ENCODE data around the gene S100PBP. TPM values are rescaled to one million over a fixed set of nuclear protein-coding genes. Genes with fewer than 3 reads are reported as not detected.
"Not testable (repeated sequence)": the region's sequence is repeated elsewhere in the genome, so short reads cannot be mapped to it uniquely, and the experiment has no call there.

S100PBP gene
- total RNA-seq, 1 donor, result 46.6 TPM

- no peak for DNase-seq (ENCODE audit: low read depth)
Observed at GRCh38 chr1:32784817-32785216, 32.6 kb upstream of the S100PBP start.

GRCh38 chr1:32786856-32787255 lies 30.6 kb upstream of the S100PBP start:
- no peak for DNase-seq (ENCODE audit: low read depth)
- peak; percentile 15 for TF ChIP-seq CTCF (IDR thresholded peaks at IDR 0.05; ENCODE audit: insufficient read depth, low read depth, low read length)
- H3K4me3 ChIP-seq (ENCODE audit: low read depth, low read length), result no peak overlapping the region

More at GRCh38 chr1:32784817-32785216, 32.6 kb upstream of the S100PBP start:
- no peak for TF ChIP-seq CTCF (IDR thresholded peaks at IDR 0.05; ENCODE audit: insufficient read depth, low read depth, low read length)
- no peak overlapping the region for H3K4me3 ChIP-seq (ENCODE audit: low read depth, low read length)

- H3K4me3 ChIP-seq (ENCODE audit: low read depth, low read length), result not testable (repeated sequence)
- DNase-seq (ENCODE audit: low read depth), result peak; percentile 81
Observed at GRCh38 chr1:32789356-32789755, 28.1 kb upstream of the S100PBP start.

GRCh38 chr1:32791881-32792280 lies 25.6 kb upstream of the S100PBP start:
- no peak overlapping the region for H3K4me3 ChIP-seq (ENCODE audit: low read depth, low read length)
- DNase-seq (ENCODE audit: low read depth), result no peak
- no peak for TF ChIP-seq CTCF (IDR thresholded peaks at IDR 0.05; ENCODE audit: insufficient read depth, low read depth, low read length)

- peak; percentile 38 for DNase-seq (ENCODE audit: low read depth)
- not testable (repeated sequence) for H3K4me3 ChIP-seq (ENCODE audit: low read depth, low read length)
Observed at GRCh38 chr1:32795763-32796162, 21.7 kb upstream of the S100PBP start.

GRCh38 chr1:32797456-32797855 lies 20.0 kb upstream of the S100PBP start:
- DNase-seq (ENCODE audit: low read depth), result no peak
- no peak overlapping the region for H3K4me3 ChIP-seq (ENCODE audit: low read depth, low read length)
- no peak for TF ChIP-seq CTCF (IDR thresholded peaks at IDR 0.05; ENCODE audit: insufficient read depth, low read depth, low read length)

- no peak overlapping the region for H3K4me3 ChIP-seq (ENCODE audit: low read depth, low read length)
- DNase-seq (ENCODE audit: low read depth), result peak; percentile 73
- no peak for TF ChIP-seq CTCF (IDR thresholded peaks at IDR 0.05; ENCODE audit: insufficient read depth, low read depth, low read length)
Observed at GRCh38 chr1:32798191-32798590, 19.3 kb upstream of the S100PBP start.

- H3K4me3 ChIP-seq (ENCODE audit: low read depth, low read length), result no peak overlapping the region
- TF ChIP-seq CTCF (IDR thresholded peaks at IDR 0.05; ENCODE audit: insufficient read depth, low read depth, low read length), result no peak
- no peak for DNase-seq (ENCODE audit: low read depth)
Observed at GRCh38 chr1:32798679-32799416, 18.6 kb upstream of the S100PBP start.
